Measurements from ENCODE around the gene NRXN3. TPM values are rescaled to one million over a fixed set of nuclear protein-coding genes. Genes with fewer than 3 reads are reported as not detected.

The NRXN3 gene
- total and polyA plus RNA-seq, 2 of the 4 experiments (the other 2 are of a cell fraction): 4.8 to 25.1 TPM

GRCh38 chr14:79175671-79176070, 1005.5 kb downstream of the NRXN3 start:
- H2AFZ ChIP-seq (replicated peaks; ENCODE audit: low read length, poor library complexity): peak overlapping the region; percentile 25
- no peak overlapping the region; the same call in 1 of the 2 replicates for H3K4me3 ChIP-seq (ENCODE audit: insufficient read depth, low read depth, low read length)
- H4K8ac ChIP-seq (ENCODE audit: low read depth in 2 of 2, low read length in 2 of 2): no peak overlapping the region
- ChIA-PET POLR2A (ENCODE audit: unreplicated experiment) (no interaction called here), CTCF (no interaction called here)
- no peak overlapping the region for H3K27ac ChIP-seq (ENCODE audit: insufficient read depth, low read length)
- H3K14ac ChIP-seq (replicated peaks; ENCODE audit: low read depth, low read length): no peak overlapping the region
- no peaks in the 10 kb centered on the region for H3K9me3 ChIP-seq (ENCODE audit: control insufficient read depth, insufficient read depth, low read length)
- no peak overlapping the region for H4K91ac ChIP-seq (ENCODE audit: insufficient read depth, low read depth, low read length)
- dilution Hi-C loops (cut with HindIII; ENCODE audit: low sequenced_read_pairs, unreplicated experiment) (no loop called here), in situ Hi-C loops (cut with MboI; ENCODE audit: low sequenced_read_pairs) (no loop called here), intact Hi-C loops (cut with micrococcal nuclease) (no loop called here)
- H4K5ac ChIP-seq (ENCODE audit: low read depth, low read length): no peak overlapping the region
- no peaks in the 10 kb centered on the region for H3K4me1 ChIP-seq (ENCODE audit: control insufficient read depth, insufficient read depth, low read length)
- H2AK9ac ChIP-seq (replicated peaks; ENCODE audit: low read depth, low read length, poor library complexity): no peak overlapping the region
- H3K56ac ChIP-seq (ENCODE audit: extremely low read depth, insufficient read depth, low read length): no peak overlapping the region
- no peak overlapping the region for H2AK5ac ChIP-seq (ENCODE audit: low read depth, low read length)
- WGBS, 2 experiments (ENCODE audit: extremely low coverage in 2 of 2, insufficient read length in 1 of 2): no CpG with 5 or more reads among the region's 5 CpGs
- H3K27me3 ChIP-seq (ENCODE audit: control insufficient read depth, insufficient read depth, low read length): peaks cover 2% of the 10 kb centered on the region; the same call in 1 of the 2 replicates
- H2BK120ac ChIP-seq (ENCODE audit: low read depth, low read length): no peak overlapping the region
- no peaks in the 10 kb centered on the region for H3K9me1 ChIP-seq (ENCODE audit: insufficient read depth, low read length)
- no peak overlapping the region for H2BK15ac ChIP-seq (ENCODE audit: low read depth, low read length)
- peak overlapping the region; percentile 53; the same call in 1 of the 2 replicates for H3K4me2 ChIP-seq (ENCODE audit: low read depth, low read length)
- H3K79me1 ChIP-seq (ENCODE audit: low read depth in 1 of 2, low read length in 2 of 2): no peaks in the 10 kb centered on the region
- no TSS peak for BruUV-seq (replicated peaks)
- H3K18ac ChIP-seq (ENCODE audit: low read depth, low read length): no peak overlapping the region
- no peak for TF ChIP-seq RAD21 (IDR thresholded peaks at IDR 0.05; ENCODE audit: low read length)
- no peak for TF ChIP-seq CEBPB (IDR thresholded peaks at IDR 0.05; ENCODE audit: low read depth, low read length)
- TF ChIP-seq CTCF (conservative IDR thresholded peaks at IDR 0.05; ENCODE audit: low read depth, low read length): no peak
- no peak for TF ChIP-seq RCOR1 (IDR thresholded peaks at IDR 0.05; ENCODE audit: insufficient replicate concordance, low read length)
- no peak for TF ChIP-seq SMC3 (IDR thresholded peaks at IDR 0.05; ENCODE audit: low read depth, low read length)
- no peak for TF ChIP-seq ELK1 (IDR thresholded peaks at IDR 0.05; ENCODE audit: borderline replicate concordance, low read depth, low read length)
- no peak for TF ChIP-seq FOS (IDR thresholded peaks at IDR 0.05; ENCODE audit: low read depth, low read length)
- no peak for TF ChIP-seq POLR2A (IDR thresholded peaks at IDR 0.05; ENCODE audit: low read depth, low read length)
- ATAC-seq (ENCODE audit: low read depth): no peak; the same call in 1 of the 2 replicates
- H3K36me3 ChIP-seq (ENCODE audit: control insufficient read depth, insufficient read depth, low read length): no peaks in the 10 kb centered on the region
- H4K20me1 ChIP-seq (ENCODE audit: insufficient read depth, low read length): no peaks in the 10 kb centered on the region
- no peak overlapping the region for H3K4ac ChIP-seq (ENCODE audit: low read depth, low read length)
- no peak overlapping the region for H2BK5ac ChIP-seq (ENCODE audit: low read depth, low read length, poor library complexity, severe bottlenecking)
- no peak overlapping the region for H3K9ac ChIP-seq (ENCODE audit: low read depth, low read length)
- no peak overlapping the region for H2BK20ac ChIP-seq (ENCODE audit: low read depth, low read length)
- peak; percentile 6 for DNase-seq
- H3K23ac ChIP-seq (ENCODE audit: low read depth, low read length): no peak overlapping the region

Data from IMR-90 (cell line).